Progenitor cell of endocrine pancreas (in vitro differentiated cells): ENCODE measurements around the gene MON2. TPM values are rescaled to one million over a fixed set of nuclear protein-coding genes. Genes with fewer than 3 reads are reported as not detected.

Source experiments
- DNase-seq: peaks from one replicate; pipeline ENCODE4 v3.0.0; 2021; ENCODE audit warnings: low spot score; ENCODE audit not compliant: unreplicated experiment
- H3K27ac Mint-ChIP-seq: 2 replicates; pipeline ENCODE4 v1.8.0; 2021; ENCODE audit warnings: mild to moderate bottlenecking, moderate library complexity, mixed read lengths
- H3K27me3 Mint-ChIP-seq: 2 replicates; pipeline ENCODE4 v1.8.0; 2021; ENCODE audit warnings: mixed read lengths
- H3K36me3 Mint-ChIP-seq: 2 replicates; pipeline ENCODE4 v1.8.0; 2022; ENCODE audit warnings: mixed read lengths; ENCODE audit not compliant: insufficient read depth
- H3K4me1 Mint-ChIP-seq: 2 replicates; pipeline ENCODE4 v1.8.0; 2021; ENCODE audit warnings: low read depth, mixed read lengths
- H3K4me3 Mint-ChIP-seq: 2 replicates; pipeline ENCODE4 v1.8.0; 2021; ENCODE audit warnings: low read depth, mild to moderate bottlenecking, moderate library complexity, mixed read lengths
- H3K9me3 Mint-ChIP-seq: 2 replicates; pipeline ENCODE4 v1.8.0; 2021; ENCODE audit warnings: low read depth, mixed read lengths
- CTCF ChIP-seq: fragments of 200-600 bp; sonication (generic); IDR thresholded peaks from one replicate; pipeline ENCODE4 v1.5.0; 2021; ENCODE audit warnings: antibody characterized with exemption, mild to moderate bottlenecking; ENCODE audit not compliant: unreplicated experiment
- total RNA-seq: library from RNA; stranded (reverse); gene quantifications from 2 replicates; pipeline ENCODE4 v1.2.1, GENCODE V29; 2021

Gene MON2
- total RNA-seq, 1 donor from 2014 or later: 53.1 TPM

GRCh38 chr12:62525271-62525670 is 58.6 kb downstream of the MON2 start:
- no peak for DNase-seq
- no peak overlapping the region for H3K4me3 Mint-ChIP-seq
- H3K27ac Mint-ChIP-seq: no peak overlapping the region
- H3K27me3 Mint-ChIP-seq: no peaks in the 10 kb centered on the region
- peaks cover 12% of the 10 kb centered on the region for H3K36me3 Mint-ChIP-seq
- peaks cover 40% of the 10 kb centered on the region for H3K4me1 Mint-ChIP-seq
- H3K9me3 Mint-ChIP-seq: peaks cover 2% of the 10 kb centered on the region
- no peak for TF ChIP-seq CTCF

- H3K9me3 Mint-ChIP-seq: no peaks in the 10 kb centered on the region
- no peak overlapping the region for H3K27ac Mint-ChIP-seq
- no peak overlapping the region for H3K4me3 Mint-ChIP-seq
- no peak for TF ChIP-seq CTCF
- no peak for DNase-seq
- no peaks in the 10 kb centered on the region for H3K27me3 Mint-ChIP-seq
- H3K36me3 Mint-ChIP-seq: peaks cover 23% of the 10 kb centered on the region
- peaks cover 9% of the 10 kb centered on the region for H3K4me1 Mint-ChIP-seq
Observed at GRCh38 chr12:62530596-62530995, 64.0 kb downstream of the MON2 start.

GRCh38 chr12:62532333-62532732 is 65.7 kb downstream of the MON2 start:
- DNase-seq: no peak
- no peak overlapping the region for H3K27ac Mint-ChIP-seq
- H3K9me3 Mint-ChIP-seq: no peaks in the 10 kb centered on the region
- H3K27me3 Mint-ChIP-seq: no peaks in the 10 kb centered on the region
- H3K36me3 Mint-ChIP-seq: peaks cover 22% of the 10 kb centered on the region
- H3K4me3 Mint-ChIP-seq: no peak overlapping the region
- no peak for TF ChIP-seq CTCF
- peaks cover 6% of the 10 kb centered on the region for H3K4me1 Mint-ChIP-seq

- H3K4me3 Mint-ChIP-seq: no peak overlapping the region
- DNase-seq: no peak
- peaks cover 21% of the 10 kb centered on the region for H3K36me3 Mint-ChIP-seq
- peaks cover 6% of the 10 kb centered on the region for H3K4me1 Mint-ChIP-seq
- no peaks in the 10 kb centered on the region for H3K9me3 Mint-ChIP-seq
- no peaks in the 10 kb centered on the region for H3K27me3 Mint-ChIP-seq
- no peak overlapping the region for H3K27ac Mint-ChIP-seq
- no peak for TF ChIP-seq CTCF
Observed at GRCh38 chr12:62533087-62533754, 66.6 kb downstream of the MON2 start.

GRCh38 chr12:62533755-62534107 is 67.1 kb downstream of the MON2 start:
- Mint-ChIP-seq H3K27me3 (no peaks in the 10 kb centered on the region), H3K27ac (peak overlapping the region; percentile 78), H3K4me3 (no peak overlapping the region), H3K4me1 (peaks cover 6% of the 10 kb centered on the region), H3K36me3 (peaks cover 22% of the 10 kb centered on the region), H3K9me3 (no peaks in the 10 kb centered on the region)
- no peak for TF ChIP-seq CTCF
- DNase-seq: no peak
